HG02571 (cell line): Measurements from ENCODE around the gene GTF2IRD1.
A peak's percentile ranks its signal among the peaks of the same experiment; 100 is the strongest.
"Not testable (repeated sequence)": the region's sequence is repeated elsewhere in the genome, so short reads cannot be mapped to it uniquely, and the experiment has no call there.

Experiments used
- ATAC-seq: cut with Tn5 transposase; IDR thresholded peaks from one replicate; pipeline ENCODE4 v1.9.1; 2021; ENCODE audit warnings: mild to moderate bottlenecking, moderate library complexity; ENCODE audit not compliant: unreplicated experiment

Gene GTF2IRD1

DNA sequence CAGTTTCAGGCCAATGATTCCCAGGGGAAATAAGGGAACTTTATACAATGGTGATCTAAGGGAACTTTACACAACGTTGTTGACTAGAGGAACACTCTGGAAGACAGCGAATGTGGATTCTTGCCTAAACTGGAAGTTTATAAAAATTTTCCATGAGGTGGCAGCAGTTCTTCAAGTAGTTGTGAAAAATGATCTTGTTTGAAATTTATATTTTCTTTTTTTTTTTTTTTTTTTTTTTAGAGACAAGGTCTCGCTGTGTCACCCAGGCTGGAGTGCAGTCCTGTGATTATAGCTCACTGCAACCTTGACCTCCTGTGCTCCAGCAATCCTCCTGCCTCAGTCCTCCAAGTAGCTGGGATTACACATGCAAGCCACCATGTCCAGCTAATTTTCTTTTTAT, 171.7 kb downstream of the GTF2IRD1 start:
- no peak for ATAC-seq

DNA sequence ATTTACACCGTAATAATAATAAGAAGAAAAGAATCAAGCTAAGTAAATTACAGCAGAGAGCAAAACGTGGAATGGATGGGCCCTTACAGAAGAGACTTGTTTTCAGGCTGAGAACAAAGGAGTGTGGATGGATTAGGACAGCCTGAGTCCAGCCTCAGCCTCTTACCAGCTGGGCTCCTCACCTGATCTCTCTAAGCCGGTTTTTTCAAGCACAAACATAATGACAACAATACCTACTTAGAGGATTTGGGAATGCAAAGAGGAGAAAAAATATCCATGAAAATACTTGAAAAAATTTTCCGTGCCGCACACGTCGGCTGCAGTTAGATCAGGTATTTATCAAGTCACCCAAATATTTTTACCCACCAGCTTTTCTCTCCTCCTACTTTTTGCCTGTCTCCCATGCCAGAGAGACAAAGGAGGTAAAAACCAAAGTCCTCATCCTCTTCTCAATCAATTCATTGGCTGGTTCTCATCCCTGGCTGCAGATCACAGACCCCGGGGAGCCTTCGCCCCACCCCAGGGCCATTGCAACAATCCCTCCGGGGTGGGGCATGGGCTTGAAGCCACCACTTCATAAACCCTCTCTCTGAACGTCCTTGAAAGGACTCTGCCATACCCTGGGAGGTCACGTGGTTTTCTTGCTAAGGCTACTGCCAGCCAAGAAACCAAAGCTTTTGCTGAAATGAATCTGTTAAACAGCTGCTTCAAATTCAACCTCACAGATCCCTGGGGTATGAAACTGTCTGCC, 174.1 kb downstream of the GTF2IRD1 start:
- no peak for ATAC-seq

DNA sequence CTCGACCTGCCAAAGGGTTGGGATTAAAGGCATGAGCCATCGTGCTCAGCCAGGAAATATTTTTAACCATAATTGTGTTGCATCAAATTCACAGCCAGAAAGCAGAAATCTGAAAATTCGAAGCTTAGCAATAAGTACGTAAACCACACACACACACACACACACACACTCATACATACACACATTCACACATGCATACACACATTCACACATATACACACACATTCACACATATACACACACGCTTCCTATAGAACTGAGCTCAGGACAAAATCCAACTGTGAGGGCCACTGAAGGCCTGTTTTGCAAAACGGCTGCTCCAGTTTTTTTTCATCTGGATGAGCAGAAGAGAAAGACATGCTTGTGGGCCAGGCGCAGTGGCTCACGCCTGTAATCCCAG, 178.8 kb downstream of the GTF2IRD1 start:
- no peak for ATAC-seq

DNA sequence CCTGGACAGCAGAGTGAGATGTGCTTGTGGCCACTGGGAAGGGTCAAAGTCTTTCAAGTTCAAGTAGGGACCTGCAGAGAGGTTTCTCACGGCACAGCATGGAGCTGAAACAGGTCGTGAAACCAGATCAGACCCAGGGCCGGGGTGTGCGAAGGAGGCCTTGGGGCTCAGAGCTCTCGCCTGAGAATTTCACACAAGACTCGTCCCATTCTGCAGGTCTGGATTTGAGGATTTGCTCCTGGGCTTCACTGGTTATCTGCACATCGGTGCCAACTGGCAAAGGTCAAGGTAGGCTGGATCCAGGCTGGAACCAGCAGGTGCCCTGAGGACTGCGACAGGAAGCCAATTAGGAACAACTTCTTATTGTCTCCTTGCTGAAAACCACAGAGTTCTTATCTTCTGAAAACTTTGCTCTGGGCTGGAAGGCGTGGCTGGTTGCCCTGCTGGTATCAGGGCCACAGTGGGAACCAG, 179.8 kb downstream of the GTF2IRD1 start:
- ATAC-seq, result no peak

DNA sequence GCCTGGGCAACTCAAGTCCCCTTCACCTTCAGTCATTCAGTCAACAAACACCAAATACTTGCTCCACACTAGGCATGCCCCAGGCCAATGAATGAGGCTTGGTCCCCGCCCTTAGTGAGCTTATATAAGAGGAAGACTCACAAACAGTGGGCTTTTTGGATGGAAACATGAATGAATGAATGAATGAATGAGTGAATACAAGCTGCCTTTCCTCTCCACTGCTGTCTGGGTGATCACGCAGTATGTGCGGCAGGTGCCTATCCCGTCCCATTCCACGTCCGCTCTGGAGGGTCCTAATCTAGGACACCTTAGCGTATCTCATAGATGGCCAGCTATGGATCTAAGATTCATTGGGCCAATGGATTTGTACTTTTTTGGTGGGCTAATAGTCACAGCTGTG, 184.0 kb downstream of the GTF2IRD1 start:
- no peak for ATAC-seq

DNA sequence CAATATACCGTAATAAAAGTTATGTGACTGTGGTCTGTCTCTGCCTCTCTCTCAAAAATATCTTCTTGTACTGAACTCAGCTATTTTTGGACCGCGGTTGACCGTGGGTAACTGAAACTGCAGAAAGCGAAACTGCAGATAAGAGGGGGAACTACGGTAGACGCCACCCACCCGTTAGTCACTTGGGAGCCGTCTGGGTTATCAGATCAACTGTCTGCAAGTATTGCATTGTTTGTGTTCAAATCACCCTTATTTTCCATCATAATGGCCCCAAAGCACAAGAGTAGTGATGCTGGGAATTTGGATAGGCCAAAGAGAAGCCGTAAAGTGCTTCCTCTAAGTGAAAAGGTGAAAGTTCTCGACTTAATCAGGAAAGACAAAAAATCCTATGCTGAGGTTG, 196.3 kb downstream of the GTF2IRD1 start:
- ATAC-seq, result peak; percentile 89

DNA sequence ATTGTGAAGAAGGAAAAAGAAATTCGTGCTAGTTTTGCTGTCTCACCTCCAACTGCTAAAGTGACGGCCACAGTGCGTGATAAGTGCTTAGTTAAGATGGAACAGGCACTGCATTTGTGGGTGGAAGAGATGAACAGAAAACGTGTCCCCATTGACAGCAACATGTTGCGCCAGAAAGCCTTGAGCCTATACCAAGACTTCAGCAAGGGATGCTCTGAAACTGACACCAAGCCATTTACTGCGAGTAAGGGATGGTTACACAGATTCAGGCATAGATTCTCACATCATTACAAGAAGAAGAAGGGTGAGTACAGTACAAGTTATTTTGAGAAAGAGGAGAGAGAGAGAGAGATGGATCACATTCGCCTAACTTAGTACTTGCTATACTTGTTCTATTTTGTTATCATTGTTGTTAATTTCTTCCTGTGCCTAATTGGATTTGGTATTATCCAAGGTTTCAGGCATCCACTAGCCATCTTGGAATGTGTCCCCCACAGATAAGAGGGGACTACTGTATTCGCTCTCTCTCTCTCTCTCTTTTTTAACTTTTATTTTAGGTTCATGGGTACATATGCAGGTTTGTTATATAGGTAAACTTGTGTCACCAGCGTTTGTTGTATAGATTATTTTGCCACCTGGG, 196.9 kb downstream of the GTF2IRD1 start:
- peak; percentile 59 for ATAC-seq

DNA sequence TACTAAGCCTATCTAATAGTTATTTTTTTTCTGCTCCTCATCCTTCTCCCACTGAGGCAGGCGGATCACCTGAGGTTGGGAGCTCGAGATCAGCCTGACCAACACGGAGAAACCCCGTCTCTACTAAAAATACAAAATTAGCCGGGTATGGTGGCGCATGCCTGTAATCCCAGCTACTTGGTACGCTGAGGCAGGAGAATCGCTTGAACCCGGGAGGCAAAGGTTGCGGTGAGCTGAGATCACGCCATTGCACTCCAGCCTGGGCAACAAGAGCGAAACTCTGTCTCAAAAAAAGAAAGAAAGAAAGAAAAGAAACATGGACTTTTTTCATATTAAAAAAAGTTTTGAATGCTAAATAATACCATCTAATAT, 197.4 kb downstream of the GTF2IRD1 start:
- not testable (repeated sequence) for ATAC-seq
